ENCODE measurements around the gene FSD1. TPM values are rescaled to one million over a fixed set of nuclear protein-coding genes. Genes with fewer than 3 reads are reported as not detected.
A peak's percentile ranks its signal among the peaks of the same experiment; 100 is the strongest.

FSD1 gene
- total and polyA plus RNA-seq, 9 of the 15 experiments (the other 6 are each of a cell fraction or from before 2014, with no cell fraction given), result 0.11 to 1.9 (median 0.94) TPM; not detected in 1

GRCh38 chr19:4342615-4343369 is 38.4 kb downstream of the FSD1 start (continued):
- peak; percentile 94 for TF ChIP-seq CHD2 (IDR thresholded peaks at IDR 0.05; ENCODE audit: low read depth, low read length)
- no peak for TF ChIP-seq JUN (IDR thresholded peaks at IDR 0.05; ENCODE audit: borderline replicate concordance, low read depth, low read length)
- no peak for TF ChIP-seq JUN (CRISPR knock-in tag; IDR thresholded peaks at IDR 0.05; ENCODE audit: borderline replicate concordance)
- TF ChIP-seq TCF15 (CRISPR knock-in tag; IDR thresholded peaks at IDR 0.05), result peak; percentile 87; the same call in 1 of the 2 replicates
- peak; percentile 54 for TF ChIP-seq SMARCE1 (IDR thresholded peaks at IDR 0.05)
- TF ChIP-seq, protein P1, sequence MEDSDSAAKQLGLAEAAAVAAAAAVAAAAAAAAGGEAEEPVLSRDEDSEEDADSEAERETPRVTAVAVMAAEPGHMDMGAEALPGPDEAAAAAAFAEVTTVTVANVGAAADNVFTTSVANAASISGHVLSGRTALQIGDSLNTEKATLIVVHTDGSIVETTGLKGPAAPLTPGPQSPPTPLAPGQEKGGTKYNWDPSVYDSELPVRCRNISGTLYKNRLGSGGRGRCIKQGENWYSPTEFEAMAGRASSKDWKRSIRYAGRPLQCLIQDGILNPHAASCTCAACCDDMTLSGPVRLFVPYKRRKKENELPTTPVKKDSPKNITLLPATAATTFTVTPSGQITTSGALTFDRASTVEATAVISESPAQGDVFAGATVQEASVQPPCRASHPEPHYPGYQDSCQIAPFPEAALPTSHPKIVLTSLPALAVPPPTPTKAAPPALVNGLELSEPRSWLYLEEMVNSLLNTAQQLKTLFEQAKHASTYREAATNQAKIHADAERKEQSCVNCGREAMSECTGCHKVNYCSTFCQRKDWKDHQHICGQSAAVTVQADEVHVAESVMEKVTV (CRISPR knock-in tag; IDR thresholded peaks at IDR 0.05), result peak; percentile 15; the same call in 1 of the 2 replicates
- TF ChIP-seq SMAD4 (CRISPR knock-in tag; conservative IDR thresholded peaks at IDR 0.05), result peak; percentile 92
- TF ChIP-seq E2F3 (CRISPR knock-in tag; IDR thresholded peaks at IDR 0.05), result peak; percentile 89
- no peak for TF ChIP-seq ARID1B (IDR thresholded peaks at IDR 0.05)
- TF ChIP-seq GTF2B (IDR thresholded peaks at IDR 0.05; ENCODE audit: extremely low read depth, insufficient read length), result peak; percentile 64
- no peak for TF ChIP-seq NELFE (IDR thresholded peaks at IDR 0.05; ENCODE audit: insufficient read depth, insufficient read length)
- peak; percentile 96 for TF ChIP-seq ERF (CRISPR knock-in tag; IDR thresholded peaks at IDR 0.05)
- TF ChIP-seq TCFL5 (CRISPR knock-in tag; conservative IDR thresholded peaks at IDR 0.05), result peak; percentile 69; the same call in 1 of the 2 replicates
- TF ChIP-seq KDM2B (CRISPR knock-in tag; IDR thresholded peaks at IDR 0.05), result 0 out of 2 replicates have a peak, but pooled peaks have one; percentile 57
- peak; percentile 74; the same call in 1 of the 2 replicates for TF ChIP-seq ZNF41 (CRISPR knock-in tag; conservative IDR thresholded peaks at IDR 0.05)
- TF ChIP-seq, protein P2, sequence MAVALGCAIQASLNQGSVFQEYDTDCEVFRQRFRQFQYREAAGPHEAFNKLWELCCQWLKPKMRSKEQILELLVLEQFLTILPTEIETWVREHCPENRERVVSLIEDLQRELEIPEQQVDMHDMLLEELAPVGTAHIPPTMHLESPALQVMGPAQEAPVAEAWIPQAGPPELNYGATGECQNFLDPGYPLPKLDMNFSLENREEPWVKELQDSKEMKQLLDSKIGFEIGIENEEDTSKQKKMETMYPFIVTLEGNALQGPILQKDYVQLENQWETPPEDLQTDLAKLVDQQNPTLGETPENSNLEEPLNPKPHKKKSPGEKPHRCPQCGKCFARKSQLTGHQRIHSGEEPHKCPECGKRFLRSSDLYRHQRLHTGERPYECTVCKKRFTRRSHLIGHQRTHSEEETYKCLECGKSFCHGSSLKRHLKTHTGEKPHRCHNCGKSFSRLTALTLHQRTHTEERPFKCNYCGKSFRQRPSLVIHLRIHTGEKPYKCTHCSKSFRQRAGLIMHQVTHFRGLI (CRISPR knock-in tag; IDR thresholded peaks at IDR 0.05), result peak; percentile 96
- TF ChIP-seq, protein P3, sequence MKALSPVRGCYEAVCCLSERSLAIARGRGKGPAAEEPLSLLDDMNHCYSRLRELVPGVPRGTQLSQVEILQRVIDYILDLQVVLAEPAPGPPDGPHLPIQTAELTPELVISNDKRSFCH (CRISPR knock-in tag; IDR thresholded peaks at IDR 0.05), result no peak
- TF ChIP-seq, protein P3 (tag; IDR thresholded peaks at IDR 0.05), result peak; percentile 55
- TF ChIP-seq GABPB1 (CRISPR knock-in tag; IDR thresholded peaks at IDR 0.05), result peak; percentile 82
- TF ChIP-seq, protein P4, sequence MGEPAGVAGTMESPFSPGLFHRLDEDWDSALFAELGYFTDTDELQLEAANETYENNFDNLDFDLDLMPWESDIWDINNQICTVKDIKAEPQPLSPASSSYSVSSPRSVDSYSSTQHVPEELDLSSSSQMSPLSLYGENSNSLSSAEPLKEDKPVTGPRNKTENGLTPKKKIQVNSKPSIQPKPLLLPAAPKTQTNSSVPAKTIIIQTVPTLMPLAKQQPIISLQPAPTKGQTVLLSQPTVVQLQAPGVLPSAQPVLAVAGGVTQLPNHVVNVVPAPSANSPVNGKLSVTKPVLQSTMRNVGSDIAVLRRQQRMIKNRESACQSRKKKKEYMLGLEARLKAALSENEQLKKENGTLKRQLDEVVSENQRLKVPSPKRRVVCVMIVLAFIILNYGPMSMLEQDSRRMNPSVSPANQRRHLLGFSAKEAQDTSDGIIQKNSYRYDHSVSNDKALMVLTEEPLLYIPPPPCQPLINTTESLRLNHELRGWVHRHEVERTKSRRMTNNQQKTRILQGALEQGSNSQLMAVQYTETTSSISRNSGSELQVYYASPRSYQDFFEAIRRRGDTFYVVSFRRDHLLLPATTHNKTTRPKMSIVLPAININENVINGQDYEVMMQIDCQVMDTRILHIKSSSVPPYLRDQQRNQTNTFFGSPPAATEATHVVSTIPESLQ (CRISPR knock-in tag; IDR thresholded peaks at IDR 0.05), result peak; percentile 76; the same call in 1 of the 2 replicates
- TF ChIP-seq ZNF324 (CRISPR knock-in tag; IDR thresholded peaks at IDR 0.05), result no peak
- 0 out of 2 replicates have a peak, but pooled peaks have one; percentile 37 for TF ChIP-seq ZNF707 (CRISPR knock-in tag; conservative IDR thresholded peaks at IDR 0.05)
